CD14-positive monocyte (primary cell): ENCODE measurements around the gene KCNJ13. TPM values are rescaled to one million over a fixed set of nuclear protein-coding genes. Genes with fewer than 3 reads are reported as not detected.

Source experiments
- DNase-seq, 3 donors: peaks; one replicate each; pipeline ENCODE4 v3.0.0-alpha.2; 2011 to 2022
- H2AFZ ChIP-seq: 2 replicates; pipeline ENCODE4 v1.6.0; 2012; ENCODE audit warnings: mild to moderate bottlenecking, low read depth, low read length, inconsistent platforms; ENCODE audit not compliant: insufficient read depth, poor library complexity, severe bottlenecking
- H3K27ac ChIP-seq, 2 donors: 1 replicate in 1 of 2; 2 replicates in 1 of 2; pipeline ENCODE4 v1.5.1; 2012 to 2013; ENCODE audit warnings: low read length in 2 of 2, control low read depth in 1 of 2, inconsistent platforms in 1 of 2, low read depth in 1 of 2, mild to moderate bottlenecking in 1 of 2
- H3K27me3 ChIP-seq, 2 donors: one replicate each; pipeline versions ENCODE4 v1.6.0 to v1.6.1; 2011 to 2013; ENCODE audit warnings: low read length in 2 of 2; ENCODE audit not compliant: control insufficient read depth in 2 of 2, insufficient read depth in 2 of 2
- H3K36me3 ChIP-seq, 2 donors: replicated peaks in 1 of 2; 1 replicate in 1 of 2; 2 replicates in 1 of 2; pipeline versions ENCODE4 v1.5.1 to v1.6.1; 2012 to 2013; ENCODE audit warnings: low read length in 2 of 2, control low read depth in 1 of 2, inconsistent platforms in 1 of 2, mild to moderate bottlenecking in 1 of 2; ENCODE audit not compliant: insufficient read depth in 2 of 2, control insufficient read depth in 1 of 2
- H3K4me1 ChIP-seq, 2 donors: 1 replicate in 1 of 2; 2 replicates in 1 of 2; pipeline versions ENCODE4 v1.5.1 to v1.6.1; 2012 to 2013; ENCODE audit warnings: low read length in 2 of 2, control low read depth in 1 of 2, inconsistent platforms in 1 of 2, mild to moderate bottlenecking in 1 of 2, moderate library complexity in 1 of 2; ENCODE audit not compliant: insufficient read depth in 2 of 2, control insufficient read depth in 1 of 2
- H3K4me2 ChIP-seq: replicated peaks from 2 replicates; pipeline ENCODE3; 2012; ENCODE audit warnings: low read length, moderate library complexity, mild to moderate bottlenecking; ENCODE audit not compliant: poor library complexity, severe bottlenecking; ENCODE audit errors: extremely low read depth
- H3K4me3 ChIP-seq, 3 experiments: fragments of 200-600 bp in 1 of 3; sonication (generic) in 1 of 3; replicated peaks in 1 of 3; 1 replicate in 2 of 3; 2 replicates in 1 of 3; pipeline ENCODE4 v1.5.1; 2011 to 2013; ENCODE audit warnings: low read length in 3 of 3, mild to moderate bottlenecking in 3 of 3, control low read depth in 2 of 3, low read depth in 2 of 3, inconsistent platforms in 1 of 3, moderate library complexity in 1 of 3
- H3K79me2 ChIP-seq: 2 replicates; pipeline ENCODE4 v1.6.0; 2012; ENCODE audit warnings: mild to moderate bottlenecking, control low read depth, inconsistent platforms, low read length, moderate library complexity; ENCODE audit not compliant: insufficient read depth
- H3K9ac ChIP-seq: 2 replicates; pipeline ENCODE4 v1.6.0; 2017; ENCODE audit warnings: low read length, mild to moderate bottlenecking; ENCODE audit not compliant: insufficient read depth, poor library complexity, severe bottlenecking
- H3K9me3 ChIP-seq, 2 donors: replicated peaks in 1 of 2; 1 replicate in 1 of 2; 2 replicates in 1 of 2; pipeline versions ENCODE4 v1.5.1 to v1.6.1; 2012 to 2013; ENCODE audit warnings: low read length in 2 of 2, control low read depth in 1 of 2; ENCODE audit not compliant: control insufficient read depth in 1 of 2, insufficient read depth in 1 of 2
- H4K20me1 ChIP-seq: 2 replicates; pipeline ENCODE4 v1.6.0; 2012; ENCODE audit warnings: mild to moderate bottlenecking, low read length, control low read depth, moderate library complexity; ENCODE audit not compliant: insufficient read depth
- H3K27ac Mint-ChIP-seq, 7 donors: one replicate each; pipeline ENCODE4 v1.8.0; 2020; ENCODE audit warnings: mild to moderate bottlenecking in 7 of 7, mixed read lengths in 7 of 7, moderate library complexity in 6 of 7, inconsistent platforms in 2 of 7
- H3K27me3 Mint-ChIP-seq, 3 donors: one replicate each; pipeline ENCODE4 v1.8.0; 2021 to 2022; ENCODE audit warnings: low read depth in 3 of 3, mild to moderate bottlenecking in 3 of 3, mixed read lengths in 3 of 3, moderate library complexity in 3 of 3, inconsistent platforms in 1 of 3
- H3K36me3 Mint-ChIP-seq, 2 donors: one replicate each; pipeline ENCODE4 v1.8.0; 2020; ENCODE audit warnings: mixed read lengths in 2 of 2, inconsistent platforms in 1 of 2, mild to moderate bottlenecking in 1 of 2
- H3K4me1 Mint-ChIP-seq: one replicate; pipeline ENCODE4 v1.8.0; 2020; ENCODE audit warnings: mild to moderate bottlenecking, mixed read lengths
- H3K4me3 Mint-ChIP-seq, 2 donors: one replicate each; pipeline ENCODE4 v1.8.0; 2020; ENCODE audit warnings: mild to moderate bottlenecking in 2 of 2, mixed read lengths in 2 of 2, moderate library complexity in 1 of 2
- H3K9me3 Mint-ChIP-seq, 7 donors: one replicate each; pipeline ENCODE4 v1.8.0; 2020 to 2022; ENCODE audit warnings: mixed read lengths in 7 of 7, mild to moderate bottlenecking in 6 of 7, moderate library complexity in 6 of 7, inconsistent platforms in 2 of 7
- WGBS: methylation state at CpG from one replicate; pipeline ENCODE4 v1.1.5; 2013; ENCODE audit warnings: missing lambda C conversion rate; ENCODE audit not compliant: insufficient coverage; 5-methylcytosine and 5-hydroxymethylcytosine counted together
- intact Hi-C, 2 donors: fragments of 100-400 bp; cut with micrococcal nuclease; formaldehyde crosslinking; loops; one replicate each; pipeline versions ENCODE4 v1.15.0 to v1.15.1; 2023
- polyA plus RNA-seq, 3 donors: library from polyadenylated mRNA; depleted of rRNA in 1 of 3; unstranded in 2 of 3; stranded (reverse) in 1 of 3; fragments of 300-500 nt in 2 of 3; fragments of >200 nt in 1 of 3; fragmentation: Illumina TruSeq in 2 of 3; gene quantifications; 1 replicate in 2 of 3; 2 replicates in 1 of 3; pipeline ENCODE4 v1.2.3, GENCODE V29; 2012 to 2021
- TF ChIP-seq, protein P1 (sequence below): fragments of 200-600 bp; IDR thresholded peaks from one replicate; pipeline ENCODE4 v1.8.0; 2022; ENCODE audit warnings: antibody characterized with exemption, mild to moderate bottlenecking

Gene KCNJ13
- polyA plus RNA-seq, 3 donors, result not detected

DNA sequence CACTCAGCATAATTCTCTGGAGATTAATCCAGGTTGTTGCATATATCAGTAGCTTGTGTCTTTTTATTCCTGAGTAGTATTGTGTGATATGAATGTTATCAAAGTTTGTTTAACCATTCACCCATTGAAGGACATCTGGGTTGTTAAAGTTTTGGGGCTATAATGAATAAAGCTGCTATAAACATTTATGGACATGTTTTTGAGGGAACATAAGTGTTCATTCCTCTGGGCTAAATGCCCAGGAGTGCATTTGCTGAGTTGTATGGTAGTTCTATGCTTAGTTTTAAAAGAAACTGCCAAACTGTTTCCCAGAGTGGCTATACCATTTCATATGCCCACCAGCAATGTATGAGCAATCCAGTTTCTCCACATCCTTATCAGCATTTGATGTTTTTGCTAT lies 21.8 kb upstream of the KCNJ13 start:
- no peak overlapping the region for H3K4me2 ChIP-seq
- H3K4me3 Mint-ChIP-seq, result no peak overlapping the region
- H3K4me1 Mint-ChIP-seq, result no peaks in the 10 kb centered on the region
- H3K27me3 Mint-ChIP-seq, result no peaks in the 10 kb centered on the region
- H3K27me3 ChIP-seq, result no peaks in the 10 kb centered on the region
- intact Hi-C loops, result no loop called here
- H4K20me1 ChIP-seq, result peaks cover 4% of the 10 kb centered on the region
- H3K27ac Mint-ChIP-seq, result no peak overlapping the region
- H3K9ac ChIP-seq, result no peak overlapping the region
- H3K4me3 ChIP-seq, result no peak overlapping the region
- TF ChIP-seq, protein P1, sequence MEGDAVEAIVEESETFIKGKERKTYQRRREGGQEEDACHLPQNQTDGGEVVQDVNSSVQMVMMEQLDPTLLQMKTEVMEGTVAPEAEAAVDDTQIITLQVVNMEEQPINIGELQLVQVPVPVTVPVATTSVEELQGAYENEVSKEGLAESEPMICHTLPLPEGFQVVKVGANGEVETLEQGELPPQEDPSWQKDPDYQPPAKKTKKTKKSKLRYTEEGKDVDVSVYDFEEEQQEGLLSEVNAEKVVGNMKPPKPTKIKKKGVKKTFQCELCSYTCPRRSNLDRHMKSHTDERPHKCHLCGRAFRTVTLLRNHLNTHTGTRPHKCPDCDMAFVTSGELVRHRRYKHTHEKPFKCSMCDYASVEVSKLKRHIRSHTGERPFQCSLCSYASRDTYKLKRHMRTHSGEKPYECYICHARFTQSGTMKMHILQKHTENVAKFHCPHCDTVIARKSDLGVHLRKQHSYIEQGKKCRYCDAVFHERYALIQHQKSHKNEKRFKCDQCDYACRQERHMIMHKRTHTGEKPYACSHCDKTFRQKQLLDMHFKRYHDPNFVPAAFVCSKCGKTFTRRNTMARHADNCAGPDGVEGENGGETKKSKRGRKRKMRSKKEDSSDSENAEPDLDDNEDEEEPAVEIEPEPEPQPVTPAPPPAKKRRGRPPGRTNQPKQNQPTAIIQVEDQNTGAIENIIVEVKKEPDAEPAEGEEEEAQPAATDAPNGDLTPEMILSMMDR, result no peak
- DNase-seq, result no peak
- no peak overlapping the region for H2AFZ ChIP-seq
- peaks cover 57 to 94% of the 10 kb centered on the region in 2 donors for H3K36me3 ChIP-seq
- H3K27ac ChIP-seq, result no peak overlapping the region
- peaks cover 4% of the 10 kb centered on the region for H3K79me2 ChIP-seq
- H3K36me3 Mint-ChIP-seq, result peaks cover 67 to 78% of the 10 kb centered on the region in 2 donors
- peaks cover 0 to 9% (median 6%) of the 10 kb centered on the region in 7 donors for H3K9me3 Mint-ChIP-seq
- H3K9me3 ChIP-seq, result peaks cover 0 to 4% of the 10 kb centered on the region in 2 donors
- no peaks in the 10 kb centered on the region for H3K4me1 ChIP-seq

DNA sequence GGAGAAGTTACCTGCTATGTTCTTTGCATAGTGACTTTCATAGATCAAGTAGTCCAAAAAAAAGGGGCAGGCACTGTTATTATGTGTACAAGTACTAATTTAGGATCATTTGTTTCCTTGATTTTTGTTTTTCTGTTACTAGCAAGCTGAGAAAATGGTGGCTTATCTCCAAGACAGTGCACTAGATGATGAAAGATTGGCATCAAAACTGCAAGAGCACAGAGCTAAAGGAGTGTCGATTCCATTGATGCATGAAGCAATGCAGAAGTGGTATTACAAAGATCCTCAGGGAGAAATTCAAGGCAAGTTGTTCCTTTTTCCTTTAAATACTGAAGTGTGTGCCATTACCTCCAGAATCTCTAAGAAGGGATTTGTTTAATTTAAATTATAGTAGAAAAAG lies 19.6 kb upstream of the KCNJ13 start:
- Histone ChIP-seq H3K9me3 (no peaks in the 10 kb centered on the region), H3K27ac (no peak overlapping the region), H4K20me1 (peaks cover 4% of the 10 kb centered on the region), H3K4me1 (no peaks in the 10 kb centered on the region), H3K4me2 (no peak overlapping the region), H2AFZ (no peak overlapping the region), H3K4me3 (no peak overlapping the region), H3K79me2 (no peaks in the 10 kb centered on the region), H3K27me3 (no peaks in the 10 kb centered on the region), H3K9ac (no peak overlapping the region), H3K36me3 (peaks cover 69 to 94% of the 10 kb centered on the region in 2 donors)
- no peak for DNase-seq
- H3K9me3 Mint-ChIP-seq, result peaks cover 0 to 3% (median 0%) of the 10 kb centered on the region in 7 donors
- H3K27me3 Mint-ChIP-seq, result no peaks in the 10 kb centered on the region
- no peaks in the 10 kb centered on the region for H3K4me1 Mint-ChIP-seq
- whole genome bisulfite sequencing, result 100% methylated on average over 1 of the region's 1 CpG
- TF ChIP-seq, protein P1, result no peak
- H3K4me3 Mint-ChIP-seq, result no peak overlapping the region
- no peak overlapping the region for H3K27ac Mint-ChIP-seq
- H3K36me3 Mint-ChIP-seq, result peaks cover 57 to 71% of the 10 kb centered on the region in 2 donors
- intact Hi-C loops, result no loop called here
